ENCODE results near the gene FURIN.

The FURIN gene

GRCh38 chr15:90826886-90827435 is 41.4 kb upstream of the FURIN start:
- TF ChIP-seq, protein P1, sequence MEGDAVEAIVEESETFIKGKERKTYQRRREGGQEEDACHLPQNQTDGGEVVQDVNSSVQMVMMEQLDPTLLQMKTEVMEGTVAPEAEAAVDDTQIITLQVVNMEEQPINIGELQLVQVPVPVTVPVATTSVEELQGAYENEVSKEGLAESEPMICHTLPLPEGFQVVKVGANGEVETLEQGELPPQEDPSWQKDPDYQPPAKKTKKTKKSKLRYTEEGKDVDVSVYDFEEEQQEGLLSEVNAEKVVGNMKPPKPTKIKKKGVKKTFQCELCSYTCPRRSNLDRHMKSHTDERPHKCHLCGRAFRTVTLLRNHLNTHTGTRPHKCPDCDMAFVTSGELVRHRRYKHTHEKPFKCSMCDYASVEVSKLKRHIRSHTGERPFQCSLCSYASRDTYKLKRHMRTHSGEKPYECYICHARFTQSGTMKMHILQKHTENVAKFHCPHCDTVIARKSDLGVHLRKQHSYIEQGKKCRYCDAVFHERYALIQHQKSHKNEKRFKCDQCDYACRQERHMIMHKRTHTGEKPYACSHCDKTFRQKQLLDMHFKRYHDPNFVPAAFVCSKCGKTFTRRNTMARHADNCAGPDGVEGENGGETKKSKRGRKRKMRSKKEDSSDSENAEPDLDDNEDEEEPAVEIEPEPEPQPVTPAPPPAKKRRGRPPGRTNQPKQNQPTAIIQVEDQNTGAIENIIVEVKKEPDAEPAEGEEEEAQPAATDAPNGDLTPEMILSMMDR (IDR thresholded peaks at IDR 0.05; ENCODE audit: borderline replicate concordance, insufficient read depth, low read depth, low read length): no peak
- H3K4me3 ChIP-seq (ENCODE audit: low read depth, low read length): no peak overlapping the region

DNA sequence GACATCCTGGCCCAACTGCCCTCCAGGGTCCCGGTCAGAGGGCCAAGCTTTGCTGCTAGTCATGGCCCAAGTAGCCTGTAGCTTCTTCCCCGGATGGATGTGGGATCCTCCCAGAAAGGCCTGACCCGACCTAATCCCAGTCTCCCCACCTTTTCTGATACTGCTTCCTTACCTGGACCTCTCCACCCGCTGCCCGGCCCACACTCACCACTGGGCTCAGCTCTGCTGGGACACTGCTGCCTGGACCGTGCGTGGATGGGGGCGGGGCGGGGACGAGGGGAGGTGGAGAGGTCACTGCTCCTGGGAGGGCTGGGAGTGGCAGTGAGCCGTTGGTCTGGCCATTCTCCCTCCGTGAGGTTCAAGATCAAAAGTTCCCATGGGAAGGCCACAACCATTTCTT is 40.3 kb upstream of the FURIN start:
- H3K4me3 ChIP-seq (ENCODE audit: low read depth, low read length): no peak overlapping the region
- TF ChIP-seq, protein P1 (IDR thresholded peaks at IDR 0.05; ENCODE audit: borderline replicate concordance, insufficient read depth, low read depth, low read length): no peak

GRCh38 chr15:90829126-90829525 is 39.3 kb upstream of the FURIN start:
- no peak overlapping the region for H3K4me3 ChIP-seq (ENCODE audit: low read depth, low read length)
- TF ChIP-seq, protein P1 (IDR thresholded peaks at IDR 0.05; ENCODE audit: borderline replicate concordance, insufficient read depth, low read depth, low read length): no peak

GRCh38 chr15:90829942-90830440 is 38.4 kb upstream of the FURIN start:
- H3K4me3 ChIP-seq (ENCODE audit: low read depth, low read length): peak overlapping the region; percentile 15
- TF ChIP-seq, protein P1 (IDR thresholded peaks at IDR 0.05; ENCODE audit: borderline replicate concordance, insufficient read depth, low read depth, low read length): no peak

DNA sequence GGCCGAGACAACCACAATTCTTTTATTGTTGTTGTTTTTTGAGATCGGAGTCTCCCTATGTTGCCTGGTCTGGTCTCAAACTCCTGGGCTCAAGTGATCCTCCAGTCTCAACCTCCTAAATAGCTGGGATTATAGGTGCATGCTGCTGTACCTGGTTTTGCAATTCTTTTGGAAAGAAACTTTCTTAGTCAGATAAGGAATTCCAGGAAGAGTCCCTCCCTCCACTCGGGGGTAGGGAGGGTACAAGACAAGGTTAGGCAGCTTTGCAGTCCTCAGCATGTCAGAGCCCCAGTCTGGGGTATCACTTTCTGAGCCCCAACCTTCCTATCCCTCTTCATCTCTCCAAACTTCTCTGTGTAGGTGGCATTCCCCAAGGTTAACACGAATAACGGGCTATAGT is 33.8 kb upstream of the FURIN start:
- H3K4me3 ChIP-seq (ENCODE audit: low read depth, low read length): no peak overlapping the region
- TF ChIP-seq, protein P1 (IDR thresholded peaks at IDR 0.05; ENCODE audit: borderline replicate concordance, insufficient read depth, low read depth, low read length): no peak

GRCh38 chr15:90836296-90836871 is 32.0 kb upstream of the FURIN start:
- TF ChIP-seq, protein P1 (IDR thresholded peaks at IDR 0.05; ENCODE audit: borderline replicate concordance, insufficient read depth, low read depth, low read length): no peak
- no peak overlapping the region for H3K4me3 ChIP-seq (ENCODE audit: low read depth, low read length)

DNA sequence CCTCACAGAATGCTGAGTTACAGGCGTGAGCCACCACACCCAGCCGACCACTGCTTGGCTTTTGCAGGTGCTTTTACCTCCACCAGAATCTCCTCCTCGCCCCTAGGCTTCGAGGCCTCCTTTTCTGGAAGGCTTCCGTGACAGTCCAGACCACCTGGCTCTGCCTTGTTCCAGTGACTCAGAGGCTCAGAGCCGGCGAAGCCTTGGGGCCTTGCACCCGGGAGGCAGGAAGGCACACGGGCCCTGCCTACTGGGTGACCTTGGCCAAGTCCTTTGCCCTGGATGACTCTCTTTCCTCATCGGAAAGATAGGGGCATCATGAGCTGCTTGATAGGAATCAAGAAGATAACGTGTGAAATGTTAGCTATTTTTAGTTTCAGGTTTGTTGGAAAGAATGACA is 31.3 kb upstream of the FURIN start:
- no peak overlapping the region for H3K4me3 ChIP-seq (ENCODE audit: low read depth, low read length)
- TF ChIP-seq, protein P1 (IDR thresholded peaks at IDR 0.05; ENCODE audit: borderline replicate concordance, insufficient read depth, low read depth, low read length): no peak

All from GM12875 (cell line).